GM23338 (cell line): Measurements from ENCODE around the gene ANGPTL2. TPM values are rescaled to one million over a fixed set of nuclear protein-coding genes. Genes with fewer than 3 reads are reported as not detected.

Experiments used
- ATAC-seq: fragments of 200-7000 bp; cut with Tn5 transposase; 3 replicates; pipeline ENCODE4 v1.9.1; 2020
- DNase-seq: peaks from one replicate; pipeline ENCODE4 v3.0.0-alpha.2; 2015; ENCODE audit warnings: low spot score
- H2AFZ ChIP-seq: fragments of 200-600 bp; sonication (generic); 2 replicates; pipeline ENCODE4 v1.8.0; 2016; ENCODE audit warnings: antibody characterized with exemption, mild to moderate bottlenecking, moderate library complexity
- H3F3A ChIP-seq: fragments of 200-600 bp; sonication (generic); replicated peaks from 2 replicates; pipeline ENCODE4 v1.8.0; 2017; ENCODE audit warnings: antibody characterized with exemption, mixed run types, low read depth
- H3K27ac ChIP-seq: fragments of 200-600 bp; sonication (generic); 2 replicates; pipeline ENCODE4 v1.6.1; 2016; ENCODE audit warnings: low read depth
- H3K27me3 ChIP-seq: fragments of 200-600 bp; sonication (generic); 2 replicates; pipeline ENCODE4 v1.8.0; 2016; ENCODE audit warnings: mild to moderate bottlenecking, mixed run types, moderate library complexity; ENCODE audit not compliant: insufficient read depth
- H3K36me3 ChIP-seq: fragments of 200-600 bp; sonication (generic); 2 replicates; pipeline ENCODE4 v1.8.0; 2016; ENCODE audit warnings: mild to moderate bottlenecking; ENCODE audit not compliant: insufficient read depth
- H3K4me1 ChIP-seq: fragments of 200-600 bp; sonication (generic); 2 replicates; pipeline ENCODE4 v1.8.0; 2016; ENCODE audit warnings: mild to moderate bottlenecking, moderate library complexity; ENCODE audit not compliant: insufficient read depth
- H3K4me2 ChIP-seq: fragments of 200-600 bp; sonication (generic); 2 replicates; pipeline ENCODE4 v1.7.1; 2017; ENCODE audit warnings: mixed run types
- H3K4me3 ChIP-seq: fragments of 200-600 bp; sonication (generic); 2 replicates; pipeline ENCODE4 v1.6.1; 2016; ENCODE audit warnings: mixed run types
- H3K79me2 ChIP-seq: fragments of 200-600 bp; sonication (generic); replicated peaks from 2 replicates; pipeline ENCODE4 v1.8.0; 2017; ENCODE audit warnings: mild to moderate bottlenecking; ENCODE audit not compliant: insufficient read depth
- H3K9me2 ChIP-seq: fragments of 200-600 bp; sonication (generic); 2 replicates; pipeline ENCODE4 v1.8.0; 2017; ENCODE audit not compliant: insufficient read depth
- H4K20me1 ChIP-seq: fragments of 200-600 bp; sonication (generic); replicated peaks from 2 replicates; pipeline ENCODE4 v1.8.0; 2017; ENCODE audit warnings: mild to moderate bottlenecking; ENCODE audit not compliant: insufficient read depth
- H3K27ac Mint-ChIP-seq: 2 replicates; pipeline ENCODE4 v1.8.0; 2020; ENCODE audit warnings: inconsistent platforms, mild to moderate bottlenecking, moderate library complexity, mixed read lengths
- H3K27me3 Mint-ChIP-seq: 3 replicates; pipeline ENCODE4 v1.8.0; 2022; ENCODE audit warnings: low read depth, mild to moderate bottlenecking, moderate library complexity, mixed read lengths, inconsistent platforms; ENCODE audit not compliant: insufficient read depth, poor library complexity
- H3K36me3 Mint-ChIP-seq: 3 replicates; pipeline ENCODE4 v1.8.0; 2021; ENCODE audit warnings: low read depth, mild to moderate bottlenecking, inconsistent platforms, moderate library complexity, mixed read lengths
- H3K4me1 Mint-ChIP-seq: 3 replicates; pipeline ENCODE4 v1.8.0; 2020; ENCODE audit warnings: mild to moderate bottlenecking, inconsistent platforms, mixed read lengths
- H3K4me3 Mint-ChIP-seq: 3 replicates; pipeline ENCODE4 v1.8.0; 2021; ENCODE audit warnings: moderate library complexity, mild to moderate bottlenecking, inconsistent platforms, mixed read lengths
- H3K9me3 Mint-ChIP-seq: 3 replicates; pipeline ENCODE4 v1.8.0; 2020; ENCODE audit warnings: moderate library complexity, mild to moderate bottlenecking, inconsistent platforms, mixed read lengths
- CREB1 ChIP-seq: fragments of 250-450 bp; sonication (Bioruptor Pico); IDR thresholded peaks from 2 replicates; pipeline ENCODE4 v1.5.0; 2020; ENCODE audit warnings: low read depth, mild to moderate bottlenecking, moderate library complexity
- CTCF ChIP-seq, 2 experiments: fragments of 200-600 bp in 1 of 2; sonication (generic) in 1 of 2; conservative IDR thresholded peaks; 2 replicates each; pipeline versions ENCODE4 v1.5.1 to v1.6.1; 2016 to 2017; ENCODE audit warnings: antibody characterized with exemption in 2 of 2, low read depth in 2 of 2, mild to moderate bottlenecking in 2 of 2, moderate library complexity in 1 of 2
- EZH2 ChIP-seq: fragments of 200-600 bp; sonication (generic); IDR thresholded peaks from one replicate; pipeline ENCODE4 v1.8.0; 2017; ENCODE audit warnings: antibody characterized with exemption, mild to moderate bottlenecking, low read depth; ENCODE audit not compliant: unreplicated experiment
- EZH2phosphoT487 ChIP-seq: fragments of 200-600 bp; sonication (generic); IDR thresholded peaks from one replicate; pipeline ENCODE4 v1.8.1; 2018; ENCODE audit warnings: antibody characterized with exemption; ENCODE audit not compliant: unreplicated experiment
- JUNB ChIP-seq: IDR thresholded peaks from one replicate; pipeline ENCODE4 v1.6.1; 2016; ENCODE audit warnings: antibody characterized with exemption; ENCODE audit not compliant: unreplicated experiment
- NANOG ChIP-seq: IDR thresholded peaks from 2 replicates; pipeline ENCODE4 v1.6.1; 2016; ENCODE audit warnings: antibody characterized with exemption, borderline replicate concordance
- POLR2AphosphoS5 ChIP-seq: IDR thresholded peaks from 2 replicates; pipeline ENCODE4 v1.6.1; 2016; ENCODE audit warnings: antibody characterized with exemption, low read depth
- STAT1 ChIP-seq: IDR thresholded peaks from one replicate; pipeline ENCODE4 v1.6.1; 2016; ENCODE audit warnings: antibody characterized with exemption; ENCODE audit not compliant: unreplicated experiment
- ZNF114 ChIP-seq: fragments of 250-450 bp; sonication (Bioruptor Pico); IDR thresholded peaks from 2 replicates; pipeline ENCODE4 v1.5.0; 2020; ENCODE audit warnings: mild to moderate bottlenecking, moderate library complexity
- ZNF331 ChIP-seq: fragments of 250-450 bp; sonication (Bioruptor Pico); IDR thresholded peaks from 2 replicates; pipeline ENCODE4 v1.5.0; 2020; ENCODE audit warnings: low read depth, mild to moderate bottlenecking, moderate library complexity
- ZNF462 ChIP-seq: fragments of 250-450 bp; sonication (Bioruptor Pico); IDR thresholded peaks from 2 replicates; pipeline ENCODE4 v1.5.0; 2020; ENCODE audit warnings: mild to moderate bottlenecking, moderate library complexity
- polyA plus RNA-seq: library from polyadenylated mRNA; unstranded; fragments of >200 nt; fragmentation: Nextera tagmentation; extraction: Ambion mirVana; gene quantifications from 2 replicates; pipeline ENCODE4 v1.2.1, GENCODE V29; 2016
- total RNA-seq: library from RNA; depleted of rRNA; stranded (reverse); fragments of >200 nt; shearing (Covaris generic); gene quantifications from 2 replicates; pipeline ENCODE4 v1.2.3, GENCODE V29; 2014
- TF ChIP-seq, protein P1 (sequence below): IDR thresholded peaks from one replicate; pipeline ENCODE4 v1.6.1; 2018; ENCODE audit warnings: antibody characterized with exemption; ENCODE audit not compliant: unreplicated experiment

ANGPTL2 gene
- total and polyA plus RNA-seq, 2 experiments from 2014 or later, result 2.9 to 5.2 TPM

GRCh38 chr9:127079446-127080140, 42.8 kb downstream of the ANGPTL2 start:
- H3K79me2 ChIP-seq, result no peaks in the 10 kb centered on the region
- no peaks in the 10 kb centered on the region for H3K9me3 Mint-ChIP-seq
- H3K4me3 Mint-ChIP-seq, result no peak overlapping the region
- H3K9me2 ChIP-seq, result 0 out of 2 replicates have a peak, but pooled peaks cover 3% of the 10 kb centered on the region
- ATAC-seq (no peak), DNase-seq (no peak)
- H3K4me1 Mint-ChIP-seq, result peaks cover 41% of the 10 kb centered on the region
- H3K4me3 ChIP-seq, result no peak overlapping the region
- H3K4me2 ChIP-seq, result no peak overlapping the region
- H3F3A ChIP-seq, result 0 out of 2 replicates have a peak, but pooled peaks cover 2% of the 10 kb centered on the region
- H3K27me3 Mint-ChIP-seq, result peaks cover 9% of the 10 kb centered on the region
- no peak overlapping the region for H2AFZ ChIP-seq
- H4K20me1 ChIP-seq, result no peaks in the 10 kb centered on the region
- TF ChIP-seq CTCF (conservative IDR thresholded peaks at IDR 0.05; ENCODE audit: low read depth in 2 of 2), result no peak
- no peak for TF ChIP-seq ZNF462 (CRISPR knock-in tag)
- TF ChIP-seq CREB1 (CRISPR knock-in tag), result no peak
- TF ChIP-seq JUNB, result no peak
- no peak for TF ChIP-seq POLR2AphosphoS5
- no peak for TF ChIP-seq EZH2
- no peak for TF ChIP-seq ZNF114 (CRISPR knock-in tag)
- TF ChIP-seq STAT1, result no peak
- TF ChIP-seq NANOG, result no peak
- no peak for TF ChIP-seq ZNF331 (CRISPR knock-in tag)
- TF ChIP-seq, protein P1, sequence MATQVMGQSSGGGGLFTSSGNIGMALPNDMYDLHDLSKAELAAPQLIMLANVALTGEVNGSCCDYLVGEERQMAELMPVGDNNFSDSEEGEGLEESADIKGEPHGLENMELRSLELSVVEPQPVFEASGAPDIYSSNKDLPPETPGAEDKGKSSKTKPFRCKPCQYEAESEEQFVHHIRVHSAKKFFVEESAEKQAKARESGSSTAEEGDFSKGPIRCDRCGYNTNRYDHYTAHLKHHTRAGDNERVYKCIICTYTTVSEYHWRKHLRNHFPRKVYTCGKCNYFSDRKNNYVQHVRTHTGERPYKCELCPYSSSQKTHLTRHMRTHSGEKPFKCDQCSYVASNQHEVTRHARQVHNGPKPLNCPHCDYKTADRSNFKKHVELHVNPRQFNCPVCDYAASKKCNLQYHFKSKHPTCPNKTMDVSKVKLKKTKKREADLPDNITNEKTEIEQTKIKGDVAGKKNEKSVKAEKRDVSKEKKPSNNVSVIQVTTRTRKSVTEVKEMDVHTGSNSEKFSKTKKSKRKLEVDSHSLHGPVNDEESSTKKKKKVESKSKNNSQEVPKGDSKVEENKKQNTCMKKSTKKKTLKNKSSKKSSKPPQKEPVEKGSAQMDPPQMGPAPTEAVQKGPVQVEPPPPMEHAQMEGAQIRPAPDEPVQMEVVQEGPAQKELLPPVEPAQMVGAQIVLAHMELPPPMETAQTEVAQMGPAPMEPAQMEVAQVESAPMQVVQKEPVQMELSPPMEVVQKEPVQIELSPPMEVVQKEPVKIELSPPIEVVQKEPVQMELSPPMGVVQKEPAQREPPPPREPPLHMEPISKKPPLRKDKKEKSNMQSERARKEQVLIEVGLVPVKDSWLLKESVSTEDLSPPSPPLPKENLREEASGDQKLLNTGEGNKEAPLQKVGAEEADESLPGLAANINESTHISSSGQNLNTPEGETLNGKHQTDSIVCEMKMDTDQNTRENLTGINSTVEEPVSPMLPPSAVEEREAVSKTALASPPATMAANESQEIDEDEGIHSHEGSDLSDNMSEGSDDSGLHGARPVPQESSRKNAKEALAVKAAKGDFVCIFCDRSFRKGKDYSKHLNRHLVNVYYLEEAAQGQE, result no peak
- no peak for TF ChIP-seq EZH2phosphoT487
- no peaks in the 10 kb centered on the region for H3K36me3 Mint-ChIP-seq
- no peaks in the 10 kb centered on the region for H3K27me3 ChIP-seq
- H3K4me1 ChIP-seq, result peaks cover 23% of the 10 kb centered on the region
- H3K36me3 ChIP-seq, result no peaks in the 10 kb centered on the region
- H3K27ac Mint-ChIP-seq, result no peak overlapping the region
- no peak overlapping the region for H3K27ac ChIP-seq
